ENCODE data around the gene FCHO2.

GRCh38 chr5:73126381-73126780 is 170.5 kb downstream of the FCHO2 start:
- TF ChIP-seq EZH2 (IDR thresholded peaks at IDR 0.05) (no peak), POLR2AphosphoS5 (IDR thresholded peaks at IDR 0.05; ENCODE audit: borderline replicate concordance, low read depth, low read length) (no peak), FOXP2 (optimal IDR thresholded peaks at IDR 0.05; ENCODE audit: control extremely low read depth, extremely low read length, insufficient read depth) (no peak)
